Left renal cortex interstitium (tissue), 4 donors: Measurements from ENCODE around the gene DPP7. TPM values are rescaled to one million over a fixed set of nuclear protein-coding genes. Genes with fewer than 3 reads are reported as not detected.
"Not testable (repeated sequence)": the region's sequence is repeated elsewhere in the genome, so short reads cannot be mapped to it uniquely, and the experiment has no call there.

Experiments
- DNase-seq, 4 donors: peaks; one replicate each; pipeline ENCODE4 v3.0.0-alpha.2; 2013; ENCODE audit warnings: low read depth in 4 of 4, low spot score in 2 of 4, missing footprints in 1 of 4
- polyA plus RNA-seq, 4 donors: library from polyadenylated mRNA; unstranded; fragments of 120-200 nt; gene quantifications; one replicate each; pipeline ENCODE4 v1.2.1, GENCODE V29; 2013; ENCODE audit not compliant: insufficient read length in 4 of 4

Gene DPP7
- polyA plus RNA-seq, 4 donors = 14.5 to 31.9 (median 25.1) TPM

DNA sequence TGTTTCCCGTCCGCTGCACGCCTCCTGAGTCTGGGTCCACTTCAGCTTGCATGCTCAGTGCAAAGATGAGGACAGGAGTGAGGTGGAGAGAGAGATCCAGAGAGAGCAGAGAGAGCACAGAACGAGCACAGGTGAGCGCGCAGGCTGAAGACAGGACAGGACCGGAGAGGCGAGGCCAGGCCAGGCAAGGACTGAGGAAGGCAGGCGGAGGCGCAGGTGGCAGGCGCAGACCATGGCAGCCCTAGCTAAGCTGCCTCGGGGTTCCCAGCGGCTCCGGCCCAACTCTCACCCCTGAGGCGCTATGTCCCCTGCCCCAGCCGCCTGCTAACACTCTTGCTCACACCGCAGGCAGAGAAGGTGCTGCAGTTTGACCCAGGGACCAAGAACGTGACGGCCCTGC is 34.1 kb upstream of the DPP7 start:
- DNase-seq = no peak

DNA sequence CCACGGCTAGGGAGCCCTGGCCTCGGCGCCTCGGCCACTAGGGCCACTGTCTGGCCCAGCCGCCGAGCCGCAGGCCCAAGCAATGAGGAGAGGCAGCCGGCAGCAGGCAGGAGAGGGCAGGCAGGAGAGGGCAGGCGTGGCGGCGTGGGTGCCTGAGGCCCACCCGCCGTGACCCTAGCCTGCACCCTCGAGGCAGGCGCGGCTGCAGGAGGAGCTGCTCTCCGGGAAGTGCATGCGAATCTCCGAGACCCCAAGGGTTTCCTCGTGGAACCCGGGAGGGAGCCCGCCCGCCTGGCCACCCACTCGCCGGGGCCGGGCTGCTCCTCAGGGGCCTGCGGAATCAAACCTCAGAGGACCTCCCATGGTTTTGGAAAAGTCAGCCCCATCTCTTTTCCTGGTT is 33.7 kb upstream of the DPP7 start:
- no peak for DNase-seq

DNA sequence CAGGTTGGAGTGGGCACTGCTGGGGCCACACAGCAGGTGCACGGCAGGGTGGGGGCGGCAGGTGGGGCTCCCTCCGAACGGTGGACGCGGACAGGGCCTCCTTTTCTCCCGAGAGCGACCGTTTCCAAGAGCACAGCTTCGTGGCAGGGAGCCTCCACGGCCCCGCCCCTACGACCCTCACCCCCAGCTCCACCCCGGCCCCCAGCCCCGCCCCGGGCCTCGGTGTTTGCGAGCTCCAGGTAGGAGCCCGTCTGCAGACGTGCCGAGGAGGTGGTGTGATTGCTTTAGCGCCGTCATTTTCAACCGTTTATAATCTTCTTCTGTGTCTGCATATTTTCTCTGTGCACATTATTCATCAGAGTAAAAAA is 33.2 kb upstream of the DPP7 start:
- no peak for DNase-seq

DNA sequence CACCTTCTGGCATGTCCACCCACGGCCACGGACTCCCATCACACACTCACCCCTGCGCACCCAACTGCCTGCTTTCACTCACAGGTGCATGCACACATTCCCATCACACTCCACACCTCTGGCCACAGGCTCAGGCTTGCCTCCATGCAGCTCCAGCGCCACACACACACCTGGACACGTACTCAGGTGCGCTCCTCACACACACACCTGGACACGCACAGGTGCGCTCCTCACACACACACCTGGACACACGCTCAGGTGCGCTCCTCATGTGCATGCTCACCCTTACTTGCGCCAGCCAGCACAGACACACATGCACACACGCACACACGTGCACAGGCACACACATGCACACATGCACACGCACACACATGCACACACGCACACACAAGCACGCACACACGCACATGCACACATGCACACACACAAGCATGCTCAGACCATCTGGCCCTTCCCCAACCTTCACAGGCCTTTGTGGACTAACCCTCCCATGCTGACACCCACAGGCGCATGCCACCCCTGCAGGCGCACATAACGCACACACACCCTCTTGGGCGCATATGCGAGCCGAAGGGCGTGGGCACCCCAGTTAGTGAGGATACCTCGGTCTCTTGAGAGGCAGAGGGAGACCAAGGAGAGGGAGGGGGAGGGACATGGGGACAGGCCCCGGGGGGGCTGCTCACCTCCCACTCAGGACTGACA is 32.7 kb upstream of the DPP7 start:
- no peak for DNase-seq

DNA sequence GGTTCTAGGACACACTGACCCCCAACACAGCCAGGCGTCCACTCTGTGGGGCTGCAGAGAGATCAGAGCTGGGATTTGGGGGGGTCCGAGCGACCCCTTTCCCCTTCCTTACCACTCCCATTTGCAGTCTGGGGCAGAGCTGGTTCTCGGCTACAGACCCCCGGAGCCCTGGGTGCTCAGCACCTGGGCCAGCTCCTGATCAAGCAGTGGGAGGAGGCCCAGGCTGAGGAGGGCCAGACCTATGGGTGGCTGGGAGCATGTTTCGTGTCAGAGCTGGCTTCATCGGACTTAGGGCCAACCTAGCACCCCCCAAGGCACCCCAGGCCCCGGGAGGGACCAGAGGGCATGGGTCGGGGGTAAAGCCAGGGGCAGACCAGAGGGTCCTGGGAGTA is 32.0 kb upstream of the DPP7 start:
- DNase-seq = no peak

DNA sequence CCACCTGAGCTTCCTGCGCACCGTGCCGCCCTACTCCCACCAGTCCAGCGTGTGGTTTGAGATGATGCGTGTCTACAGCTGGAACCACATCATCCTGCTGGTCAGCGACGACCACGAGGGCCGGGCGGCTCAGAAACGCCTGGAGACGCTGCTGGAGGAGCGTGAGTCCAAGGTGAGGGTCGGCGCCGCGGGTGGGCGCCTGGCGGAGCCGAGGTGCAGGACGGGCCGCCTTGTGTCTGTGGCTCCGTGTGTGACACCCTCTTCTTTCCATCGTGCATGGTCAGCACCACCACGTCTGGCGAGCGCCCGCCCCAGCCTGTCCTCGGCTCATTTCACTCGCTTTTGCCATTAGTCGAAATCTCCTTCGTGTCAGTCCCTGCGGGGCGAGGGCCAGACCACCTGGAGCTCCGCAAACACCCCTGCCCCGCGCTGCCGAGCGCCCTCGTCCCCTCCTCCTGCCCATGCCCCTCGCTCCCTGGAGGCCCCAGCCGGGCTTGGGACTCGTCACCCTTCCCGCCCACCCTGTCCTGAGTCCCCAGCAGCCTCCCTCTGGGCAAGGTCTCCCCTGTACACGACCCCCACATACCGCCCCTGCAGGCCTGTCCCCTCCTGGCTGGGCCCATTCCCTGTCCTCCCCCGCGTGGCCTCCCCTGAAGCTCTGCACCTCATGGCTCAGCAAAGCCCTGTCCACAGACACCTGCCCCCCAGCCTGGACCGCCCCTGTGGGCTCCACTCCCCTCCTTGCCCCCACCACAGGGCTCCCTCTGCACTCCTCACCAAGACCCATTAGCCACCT is 31.4 kb upstream of the DPP7 start:
- no peak for DNase-seq

DNA sequence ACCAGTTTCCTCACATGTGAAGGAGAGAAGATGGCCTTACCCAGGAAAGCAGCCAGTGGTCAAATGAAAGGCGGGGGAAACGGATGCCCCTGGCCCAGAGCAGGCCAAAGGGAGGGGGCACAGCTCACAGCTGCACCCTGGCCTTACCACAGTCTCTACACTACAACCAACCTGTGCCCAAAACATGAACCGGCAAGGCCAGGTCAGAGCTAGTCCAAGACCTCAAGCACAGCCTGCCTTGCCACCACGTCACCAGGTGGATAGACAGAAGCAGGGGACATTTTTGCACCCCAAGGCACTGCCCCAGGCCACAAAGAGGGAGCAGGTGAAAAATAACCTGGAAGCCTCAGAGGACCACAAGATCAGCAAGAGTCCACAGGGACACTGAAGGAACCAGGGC is 28.9 kb upstream of the DPP7 start:
- DNase-seq = no peak

DNA sequence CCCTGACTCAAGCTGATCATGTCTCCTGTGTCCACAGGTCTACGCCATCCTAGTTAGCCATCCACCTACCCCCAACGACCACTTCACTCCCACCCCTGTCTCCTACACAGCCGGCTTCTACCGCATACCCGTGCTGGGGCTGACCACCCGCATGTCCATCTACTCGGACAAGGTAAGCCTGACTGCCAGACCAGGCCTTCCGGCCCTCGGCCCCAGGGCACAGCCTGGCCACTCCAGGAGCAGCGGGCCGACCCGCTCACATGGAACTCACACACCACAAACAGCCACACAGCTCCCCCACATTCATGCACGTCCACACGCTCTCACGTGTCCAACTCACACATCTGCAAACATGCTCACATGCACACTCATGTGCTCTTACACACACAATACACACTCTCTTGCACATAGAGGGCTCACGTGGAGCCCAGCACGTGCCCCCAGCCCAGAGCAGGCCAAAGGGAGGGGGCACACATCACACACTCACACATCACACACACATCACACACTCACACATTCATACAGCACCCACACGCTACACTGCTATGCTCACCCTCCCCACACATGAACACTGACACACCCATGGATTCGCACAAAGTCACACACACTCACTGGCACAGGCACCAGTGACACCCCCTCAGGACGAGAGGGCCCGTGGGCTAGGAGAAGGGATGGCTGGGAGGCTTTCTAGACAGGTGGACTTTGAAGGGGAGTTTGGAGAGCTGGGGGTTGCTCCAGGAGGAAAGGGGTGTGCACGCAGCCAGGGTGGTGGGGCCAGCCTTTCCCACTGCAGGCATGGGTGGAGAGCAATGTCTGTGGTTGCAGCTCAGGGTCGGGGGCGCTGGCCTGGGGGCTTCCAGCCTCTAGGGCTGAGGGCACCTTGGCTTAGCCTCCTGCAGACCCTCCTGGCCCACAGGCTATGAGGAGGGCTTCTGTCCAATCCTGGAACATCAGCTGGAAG is 27.7 kb upstream of the DPP7 start:
- DNase-seq = no peak

DNA sequence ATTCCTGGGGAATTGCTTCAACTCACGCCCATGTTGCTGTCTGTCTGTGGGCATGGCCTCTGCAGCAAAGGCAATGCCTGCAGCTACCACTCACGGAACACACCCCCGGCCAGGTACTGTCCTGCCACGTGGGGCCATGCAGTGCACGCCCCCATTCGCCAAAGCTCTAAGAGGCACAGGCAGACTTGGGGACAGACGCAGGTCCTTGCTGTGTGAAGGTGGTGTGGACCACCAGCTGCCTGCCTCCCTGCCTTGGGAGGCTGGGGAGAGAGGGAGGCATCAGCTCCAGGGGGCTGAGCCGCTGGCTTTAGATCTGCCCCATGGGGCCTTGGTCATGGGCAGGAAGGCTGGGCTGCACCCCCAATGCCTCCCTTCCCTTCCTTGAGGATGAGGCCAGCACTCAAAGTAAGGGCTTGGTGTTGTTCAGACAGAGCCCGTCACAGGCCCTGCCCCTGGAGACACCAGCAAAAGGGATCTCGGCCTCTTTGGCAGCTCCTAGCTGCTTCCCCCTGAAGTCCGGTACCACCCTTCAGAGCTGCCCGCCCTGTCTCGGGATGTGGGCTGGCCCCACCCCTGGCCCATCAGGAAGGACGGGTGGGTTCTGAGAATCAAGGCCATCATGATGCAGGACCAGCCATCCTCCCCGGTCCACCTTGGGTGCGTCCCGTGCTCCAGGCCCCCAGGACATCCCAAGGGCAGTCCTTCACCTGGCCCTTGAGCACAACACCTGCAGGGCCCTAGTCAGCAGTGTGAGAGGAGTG is 26.7 kb upstream of the DPP7 start:
- no peak for DNase-seq

DNA sequence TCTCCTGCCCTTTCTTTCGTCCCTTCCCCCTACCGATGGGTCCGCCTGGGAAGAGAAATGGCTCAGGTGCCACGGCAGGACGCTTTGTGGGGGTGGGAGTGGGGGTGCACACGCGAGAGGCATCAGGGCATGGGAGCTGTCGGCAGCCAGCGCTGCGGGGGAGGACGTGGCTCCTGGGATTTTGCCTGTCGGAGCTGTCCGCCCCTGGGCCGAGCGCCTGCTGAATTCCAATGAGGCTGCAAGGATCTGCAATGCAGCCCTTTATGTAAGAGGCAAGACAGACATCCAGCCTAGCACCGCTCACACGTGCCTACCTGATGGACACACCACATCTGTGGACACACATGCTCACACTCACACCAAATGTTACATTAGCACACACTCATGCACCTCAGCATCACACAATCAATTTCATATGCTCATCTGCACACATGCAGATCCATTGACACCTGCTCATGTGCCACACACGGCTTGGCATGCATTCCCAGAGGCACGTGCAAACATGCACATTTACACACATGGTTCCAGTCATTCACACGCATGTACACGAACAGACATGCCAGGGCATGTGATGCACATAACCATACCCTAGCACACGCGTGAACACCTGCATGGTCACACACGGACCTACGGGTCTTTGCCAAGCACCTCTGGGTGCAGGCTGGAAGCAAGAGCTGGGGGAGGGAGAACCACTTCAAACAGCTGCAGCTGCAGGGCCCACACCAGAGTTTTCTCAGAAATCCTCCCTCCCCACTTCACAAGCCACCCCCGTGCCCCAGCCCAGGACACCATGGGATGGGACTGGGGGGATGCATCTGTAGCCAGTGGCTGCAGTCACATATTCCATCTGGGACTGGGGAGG is 25.8 kb upstream of the DPP7 start:
- no peak for DNase-seq

DNA sequence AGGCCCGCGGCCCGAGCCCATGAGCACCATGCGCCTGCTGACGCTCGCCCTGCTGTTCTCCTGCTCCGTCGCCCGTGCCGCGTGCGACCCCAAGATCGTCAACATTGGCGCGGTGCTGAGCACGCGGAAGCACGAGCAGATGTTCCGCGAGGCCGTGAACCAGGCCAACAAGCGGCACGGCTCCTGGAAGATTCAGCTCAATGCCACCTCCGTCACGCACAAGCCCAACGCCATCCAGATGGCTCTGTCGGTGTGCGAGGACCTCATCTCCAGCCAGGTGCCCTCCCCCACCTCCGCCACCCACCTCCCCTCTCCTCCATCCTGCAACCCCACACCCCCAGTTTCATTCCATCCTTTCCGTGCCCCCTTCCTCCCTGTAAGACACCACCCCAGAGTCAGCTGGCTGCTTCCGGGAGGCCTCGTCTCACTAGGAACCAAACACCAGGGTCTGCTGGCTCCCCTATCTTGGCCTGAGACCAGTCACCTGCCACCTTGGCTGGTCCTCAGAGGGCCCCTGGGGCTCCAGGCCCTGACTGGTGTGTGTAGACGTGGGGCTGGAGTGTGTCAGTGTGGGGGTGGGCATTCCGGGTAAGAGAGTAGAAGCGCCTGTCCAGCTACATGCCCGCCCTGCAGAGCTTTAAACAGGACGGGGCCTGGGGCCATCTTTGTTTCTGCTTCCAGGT is 25.1 kb upstream of the DPP7 start:
- DNase-seq = no peak

DNA sequence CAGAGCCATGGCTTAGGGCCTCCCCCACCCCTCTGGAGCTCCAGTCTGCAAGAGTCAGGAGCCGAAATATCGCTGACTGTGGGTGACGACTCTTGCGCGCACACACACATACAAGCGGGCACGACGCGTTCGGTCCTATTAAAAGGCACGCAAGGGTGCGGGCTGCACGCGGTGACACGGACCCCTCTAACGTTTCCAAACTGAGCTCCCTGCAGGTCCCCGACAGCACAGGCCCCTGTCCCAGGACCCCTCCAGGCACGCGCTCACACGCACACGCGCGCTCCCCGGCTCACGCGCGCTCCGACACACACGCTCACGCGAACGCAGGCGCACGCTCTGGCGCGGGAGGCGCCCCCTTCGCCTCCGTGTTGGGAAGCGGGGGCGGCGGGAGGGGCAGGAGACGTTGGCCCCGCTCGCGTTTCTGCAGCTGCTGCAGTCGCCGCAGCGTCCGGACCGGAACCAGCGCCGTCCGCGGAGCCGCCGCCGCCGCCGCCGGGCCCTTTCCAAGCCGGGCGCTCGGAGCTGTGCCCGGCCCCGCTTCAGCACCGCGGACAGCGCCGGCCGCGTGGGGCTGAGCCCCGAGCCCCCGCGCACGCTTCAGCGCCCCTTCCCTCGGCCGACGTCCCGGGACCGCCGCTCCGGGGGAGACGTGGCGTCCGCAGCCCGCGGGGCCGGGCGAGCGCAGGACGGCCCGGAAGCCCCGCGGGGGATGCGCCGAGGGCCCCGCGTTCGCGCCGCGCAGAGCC is 24.4 kb upstream of the DPP7 start, which contains the start of gene GRIN1:
GRIN1 (plus strand) TSS at position 433 of the 746 bp plus-strand sequence. CDS start 333 bp downstream, outside the sequence.
- DNase-seq = no peak

DNA sequence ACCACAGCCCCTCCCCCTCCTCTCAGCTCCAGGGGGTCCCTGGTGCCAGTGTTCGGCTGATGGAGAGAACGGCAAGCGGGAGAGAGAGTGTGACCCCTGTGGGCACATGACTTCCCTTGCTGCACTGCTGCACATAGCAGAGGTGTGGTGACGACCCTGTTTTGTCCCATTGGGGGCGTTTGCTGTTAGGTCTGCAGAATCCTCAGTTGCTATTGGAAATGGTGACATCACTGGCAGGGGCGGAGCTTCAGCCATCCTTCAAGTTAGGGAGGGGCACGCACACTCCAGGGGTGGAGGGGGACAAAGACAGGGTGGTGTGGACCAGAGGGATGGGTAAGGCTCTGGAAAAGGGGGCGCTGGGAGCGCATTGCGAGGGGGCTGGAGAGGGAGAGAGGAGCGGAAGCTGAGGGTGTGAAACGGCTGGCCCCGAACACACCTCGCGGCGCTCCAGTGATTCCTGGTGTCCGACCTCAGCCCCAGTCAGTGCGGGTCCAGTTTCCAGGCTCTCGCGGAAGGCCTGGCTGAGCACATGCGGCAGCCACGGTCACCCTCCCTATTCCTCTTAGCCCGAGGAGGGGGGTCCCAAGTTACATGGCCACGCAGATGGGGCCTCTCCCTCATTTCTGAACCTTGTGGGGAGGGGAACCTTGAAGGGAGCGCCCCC is 23.7 kb upstream of the DPP7 start:
- no peak for DNase-seq

DNA sequence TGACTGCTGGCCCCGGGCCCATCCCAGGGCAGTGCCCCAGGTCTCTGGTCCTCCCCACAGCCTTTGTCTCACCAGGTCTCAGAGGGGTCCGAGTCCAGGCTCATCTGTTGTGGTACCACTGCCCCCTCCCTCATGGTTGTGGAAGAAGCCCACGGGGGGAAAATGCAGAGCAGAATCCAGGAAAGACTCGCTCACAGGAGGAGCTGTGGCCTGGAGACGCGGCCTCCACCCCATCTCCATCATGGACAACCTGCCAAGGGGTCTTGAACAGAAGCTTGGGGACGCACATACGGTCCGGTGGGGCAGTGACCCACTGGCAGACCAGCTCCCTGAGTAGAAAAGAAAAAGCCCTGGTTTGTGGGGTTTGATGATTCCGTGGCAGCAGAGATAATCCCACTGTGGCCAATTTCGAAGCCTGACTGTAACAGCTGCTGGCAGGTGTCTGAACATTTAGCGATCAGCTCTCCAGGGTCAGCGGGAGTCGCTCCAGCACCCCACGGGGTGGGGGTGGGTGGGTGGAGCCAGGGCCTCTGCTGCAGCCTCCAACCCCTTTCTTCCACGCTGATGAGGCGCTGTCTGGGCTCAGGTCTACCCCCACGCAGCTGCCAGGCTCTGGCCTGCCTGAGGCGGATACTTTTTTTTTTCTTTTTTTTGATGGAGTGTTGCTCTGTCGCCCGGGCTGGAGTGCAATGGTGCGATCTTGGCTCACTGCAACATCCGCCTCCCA is 22.5 kb upstream of the DPP7 start:
- no peak for DNase-seq

DNA sequence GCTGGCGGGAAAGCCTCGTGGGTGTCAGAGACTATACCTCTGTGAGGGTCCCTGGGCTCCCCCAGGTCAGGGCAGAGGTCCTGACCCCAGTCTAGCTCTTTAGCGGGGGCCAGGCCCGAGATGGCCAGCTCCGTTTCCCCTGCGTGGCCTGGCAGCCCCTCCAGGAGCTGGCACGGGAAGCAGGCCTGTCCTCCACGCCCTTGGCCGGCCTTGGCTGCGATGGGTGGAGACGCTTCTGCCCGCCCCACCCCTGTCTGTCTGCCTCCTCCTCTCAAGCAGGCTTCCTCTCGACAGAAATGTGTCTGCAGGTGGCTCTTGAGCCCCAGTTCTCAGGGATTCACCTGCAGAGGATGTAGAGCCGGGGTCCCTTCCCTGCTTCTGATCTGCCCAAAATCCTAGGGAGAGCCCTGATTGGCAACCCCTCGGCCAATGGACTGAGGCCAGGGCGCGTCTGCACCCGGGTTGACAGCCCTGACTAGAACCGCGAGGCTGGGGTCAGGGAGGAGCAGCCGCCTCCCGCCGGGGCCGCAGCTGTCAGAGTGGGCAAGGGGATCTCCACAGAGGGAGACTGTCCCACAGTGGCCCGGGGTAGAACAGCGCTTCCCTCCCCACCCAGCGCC is 21.8 kb upstream of the DPP7 start:
- no peak for DNase-seq

DNA sequence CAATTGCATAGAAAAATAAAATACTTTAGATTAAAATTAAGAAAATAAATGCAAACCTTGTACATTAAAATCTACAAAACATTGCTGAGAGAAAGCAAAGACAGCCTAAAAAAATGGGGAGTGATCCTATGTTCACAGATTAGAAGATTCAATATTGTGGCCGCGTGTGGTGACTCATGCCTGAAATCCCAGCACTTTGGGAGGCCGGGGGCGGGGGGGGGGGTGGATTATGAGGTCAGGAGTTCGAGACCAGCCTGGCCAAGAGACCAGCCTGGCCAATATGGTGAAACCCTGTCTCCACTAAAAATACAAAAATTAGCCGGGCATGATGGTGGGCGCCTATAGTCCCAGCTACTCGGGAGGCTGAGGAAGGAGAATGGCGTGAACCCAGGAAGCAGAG is 20.6 kb upstream of the DPP7 start:
- not testable (repeated sequence) for DNase-seq
